ENCODE results near the gene SLC16A3. TPM values are rescaled to one million over a fixed set of nuclear protein-coding genes. Genes with fewer than 3 reads are reported as not detected.

Gene SLC16A3
- total and polyA plus RNA-seq, 2 of the 8 experiments (the other 6 are each of a cell fraction or from before 2014, with no cell fraction given), result 3.8 to 8.7 TPM

DNA sequence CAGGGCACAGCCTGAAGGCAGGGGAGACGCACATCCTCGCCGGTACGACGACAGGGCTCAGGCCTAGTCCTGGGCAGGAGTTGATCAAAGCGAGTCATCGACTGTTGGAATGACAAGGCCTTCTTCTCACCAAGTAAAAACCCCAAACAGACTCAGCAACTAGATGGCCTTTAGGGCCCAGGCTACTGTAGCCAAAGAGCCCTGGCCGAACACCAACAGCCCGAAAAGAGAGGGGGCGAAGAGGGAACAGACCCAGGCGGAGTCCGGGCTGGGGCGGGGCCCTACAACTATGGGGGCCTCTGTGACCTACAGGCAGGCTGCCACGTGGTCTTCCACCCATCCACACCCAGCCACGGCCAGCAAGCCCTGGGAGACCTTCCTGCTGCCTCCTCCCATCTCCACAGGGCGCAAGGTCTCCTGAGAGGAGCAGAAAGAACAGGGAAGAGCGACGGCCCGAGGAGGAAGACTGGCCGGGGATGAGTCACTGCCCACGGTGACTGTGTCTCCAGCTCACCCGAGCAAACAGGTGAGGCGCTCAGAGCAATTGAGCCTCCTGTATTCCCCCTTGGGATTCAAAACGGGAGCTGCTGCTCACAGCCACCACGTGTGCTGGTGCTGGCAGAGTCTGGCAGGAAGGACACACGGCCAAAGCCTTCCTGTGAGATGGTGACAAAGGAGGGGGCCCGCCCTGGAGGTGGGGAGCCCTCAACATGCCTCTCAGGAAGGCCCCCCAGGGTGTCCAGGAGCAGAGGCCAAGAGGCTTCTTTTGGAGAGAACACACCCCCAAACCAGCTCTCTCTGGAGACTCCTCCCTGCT is 17.7 kb downstream of the SLC16A3 start:
- no peak overlapping the region for H4K91ac ChIP-seq (replicated peaks; ENCODE audit: insufficient read length, low read length)
- H4K20me1 ChIP-seq (replicated peaks in 1 of 2; ENCODE audit: control insufficient read depth in 1 of 2, insufficient read depth in 2 of 2, low read length in 2 of 2), result peaks cover 45 to 52% of the 10 kb centered on the region in 2 experiments
- ChIA-PET POLR2A (ENCODE audit: partially characterized antibody) (interaction anchor here (1.2 to 1.6 kb wide), 3 partner anchors 10 to 18 kb away, joined by 3 to 5 read pairs (median 4); partner anchors contain the start of gene SLC16A3), CTCF (ENCODE audit: partially characterized antibody) (interaction anchor here (0.7 to 1.3 kb wide), 6 partner anchors 10 to 115 kb away, joined by 3 to 10 read pairs (median 3); no protein-coding TSS in a partner anchor)
- no peak overlapping the region for H2BK15ac ChIP-seq (ENCODE audit: low read length)
- H3K23ac ChIP-seq (ENCODE audit: insufficient read length), result no peak overlapping the region
- no peak overlapping the region for H2AK5ac ChIP-seq (ENCODE audit: low read depth, low read length)
- FAIRE-seq (no peak), DNase-seq (ENCODE audit: low read depth in 1 of 2, low spot score in 2 of 2) (no peak)
- H2BK5ac ChIP-seq (ENCODE audit: low read depth, low read length), result no peak overlapping the region
- H2BK20ac ChIP-seq (ENCODE audit: low read length), result no peak overlapping the region
- peaks cover 44 to 92% (median 84%) of the 10 kb centered on the region in 4 experiments for H3K36me3 ChIP-seq (ENCODE audit: control insufficient read depth in 2 of 4, insufficient read depth in 4 of 4, low read length in 3 of 4)
- H4K8ac ChIP-seq (ENCODE audit: extremely low read depth, insufficient read depth, low read length), result no peak overlapping the region
- H3K4me1 ChIP-seq (replicated peaks in 1 of 4; ENCODE audit: control insufficient read depth in 3 of 4, insufficient read depth in 4 of 4, low read length in 3 of 4), result no peaks in the 10 kb centered on the region; a peak in 1 of 7 replicates
- no peak overlapping the region for H3K4me2 ChIP-seq (ENCODE audit: insufficient read depth in 1 of 2, low read depth in 2 of 2, low read length in 2 of 2)
- peaks cover 0 to 28% of the 10 kb centered on the region in 2 experiments; a peak in 1 of 4 replicates for H3K79me2 ChIP-seq (ENCODE audit: control insufficient read depth in 1 of 2, insufficient read depth in 2 of 2, low read length in 2 of 2)
- H3K27me3 ChIP-seq (replicated peaks in 1 of 4; ENCODE audit: control insufficient read depth in 3 of 4, extremely low read depth in 1 of 4, insufficient read depth in 3 of 4, low read length in 3 of 4), result no peaks in the 10 kb centered on the region
- 92% methylated on average over 24 of the region's 27 CpGs; no CpG with 5 or more reads in 1 of the 2 experiments for WGBS, 2 experiments (ENCODE audit: extremely low coverage in 1 of 2, insufficient coverage in 1 of 2, insufficient read length in 1 of 2, insufficient replicate concordance in 2 of 2, low coverage in 1 of 2, low lambda C conversion rate in 2 of 2, missing lambda C conversion rate in 1 of 2)
- H2BK120ac ChIP-seq (replicated peaks; ENCODE audit: low read depth, low read length), result no peak overlapping the region
- no peak overlapping the region for H3K4me3 ChIP-seq (ENCODE audit: extremely low read depth in 1 of 4, insufficient read depth in 2 of 4, low read depth in 3 of 4, low read length in 4 of 4)
- no peak overlapping the region for H3K14ac ChIP-seq (ENCODE audit: insufficient read length)
- no peak overlapping the region for H3K9ac ChIP-seq (replicated peaks in 1 of 4; ENCODE audit: extremely low read depth in 1 of 4, low read depth in 3 of 4, low read length in 3 of 4)
- H3K79me1 ChIP-seq (ENCODE audit: low read depth, low read length), result peaks cover 21% of the 10 kb centered on the region
- no peak overlapping the region for H3K18ac ChIP-seq (ENCODE audit: extremely low read depth, low read length)
- H3K56ac ChIP-seq (replicated peaks; ENCODE audit: insufficient read length, low read depth, low read length), result no peak overlapping the region
- no peak overlapping the region for H4K5ac ChIP-seq (ENCODE audit: insufficient read length, low read depth, low read length)
- H2AFZ ChIP-seq (ENCODE audit: low read length), result no peak overlapping the region
- H3K27ac ChIP-seq (ENCODE audit: low read depth, low read length), result no peak overlapping the region
- H2BK12ac ChIP-seq (ENCODE audit: low read depth, low read length), result no peak overlapping the region
- no peak for TF ChIP-seq EP300 (IDR thresholded peaks at IDR 0.05; ENCODE audit: borderline replicate concordance in 1 of 2, low read depth in 2 of 2, low read length in 2 of 2)
- TF ChIP-seq SP4 (IDR thresholded peaks at IDR 0.05; ENCODE audit: low read length), result no peak
- TF ChIP-seq TAF7 (optimal IDR thresholded peaks at IDR 0.05; ENCODE audit: borderline replicate concordance, low read depth, low read length), result no peak
- no peak for TF ChIP-seq CHD1 (IDR thresholded peaks at IDR 0.05; ENCODE audit: low read depth, low read length)
- TF ChIP-seq NANOG (IDR thresholded peaks at IDR 0.05; ENCODE audit: insufficient read depth, low read depth, low read length, poor library complexity, severe bottlenecking), result no peak
- TF ChIP-seq HDAC6 (IDR thresholded peaks at IDR 0.05; ENCODE audit: low read depth, low read length), result no peak
- no peak for TF ChIP-seq RFX5 (IDR thresholded peaks at IDR 0.05; ENCODE audit: borderline replicate concordance, low read depth, low read length)
- no peak for TF ChIP-seq POU5F1 (IDR thresholded peaks at IDR 0.05; ENCODE audit: low read depth, low read length)
- no peak for TF ChIP-seq BRCA1 (IDR thresholded peaks at IDR 0.05; ENCODE audit: low read depth, low read length)
- no peak for TF ChIP-seq GTF2F1 (IDR thresholded peaks at IDR 0.05; ENCODE audit: borderline replicate concordance, low read depth, low read length)
- TF ChIP-seq MAFK (IDR thresholded peaks at IDR 0.05; ENCODE audit: low read depth, low read length), result no peak
- TF ChIP-seq CEBPB (IDR thresholded peaks at IDR 0.05; ENCODE audit: low read depth, low read length), result no peak
- H3K23me2 ChIP-seq (ENCODE audit: low read depth, low read length), result no peaks in the 10 kb centered on the region
- H3K4ac ChIP-seq (replicated peaks; ENCODE audit: insufficient read length, low read depth, low read length), result no peak overlapping the region
- no peaks in the 10 kb centered on the region; a peak in 1 of 4 replicates for H3K9me3 ChIP-seq (ENCODE audit: insufficient read depth in 2 of 2, low read depth in 1 of 2, low read length in 1 of 2)

Data from H1 (cell line).